Stomach smooth muscle (tissue), 2 donors: Measurements from ENCODE around the gene ITGA3.
A peak's percentile ranks its signal among the peaks of the same experiment; 100 is the strongest.

Source experiments
- H3K27ac ChIP-seq: one replicate; pipeline ENCODE4 v1.7.0; 2013; ENCODE audit warnings: mild to moderate bottlenecking, low read length, inconsistent platforms
- H3K27me3 ChIP-seq, 2 donors: one replicate each; pipeline ENCODE4 v1.7.0; 2013; ENCODE audit warnings: low read length in 2 of 2; ENCODE audit not compliant: insufficient read depth in 2 of 2, control insufficient read depth in 1 of 2
- H3K36me3 ChIP-seq, 2 donors: one replicate each; pipeline ENCODE4 v1.7.0; 2013; ENCODE audit warnings: low read length in 2 of 2; ENCODE audit not compliant: control insufficient read depth in 2 of 2, insufficient read depth in 2 of 2
- H3K4me1 ChIP-seq: one replicate; pipeline ENCODE4 v1.7.0; 2013; ENCODE audit warnings: low read length; ENCODE audit not compliant: control insufficient read depth, insufficient read depth
- H3K4me3 ChIP-seq, 2 donors: one replicate each; pipeline ENCODE4 v1.7.0; 2013; ENCODE audit warnings: low read length in 2 of 2
- H3K9ac ChIP-seq, 2 donors: one replicate each; pipeline ENCODE4 v1.7.0; 2013; ENCODE audit warnings: low read length in 2 of 2, mild to moderate bottlenecking in 1 of 2
- H3K9me3 ChIP-seq, 2 donors: one replicate each; pipeline ENCODE4 v1.7.0; 2013; ENCODE audit warnings: low read length in 2 of 2; ENCODE audit not compliant: control insufficient read depth in 2 of 2
- donor health status: healthy.
- donor health status: Pancreatic carcinoma.

Gene ITGA3

DNA sequence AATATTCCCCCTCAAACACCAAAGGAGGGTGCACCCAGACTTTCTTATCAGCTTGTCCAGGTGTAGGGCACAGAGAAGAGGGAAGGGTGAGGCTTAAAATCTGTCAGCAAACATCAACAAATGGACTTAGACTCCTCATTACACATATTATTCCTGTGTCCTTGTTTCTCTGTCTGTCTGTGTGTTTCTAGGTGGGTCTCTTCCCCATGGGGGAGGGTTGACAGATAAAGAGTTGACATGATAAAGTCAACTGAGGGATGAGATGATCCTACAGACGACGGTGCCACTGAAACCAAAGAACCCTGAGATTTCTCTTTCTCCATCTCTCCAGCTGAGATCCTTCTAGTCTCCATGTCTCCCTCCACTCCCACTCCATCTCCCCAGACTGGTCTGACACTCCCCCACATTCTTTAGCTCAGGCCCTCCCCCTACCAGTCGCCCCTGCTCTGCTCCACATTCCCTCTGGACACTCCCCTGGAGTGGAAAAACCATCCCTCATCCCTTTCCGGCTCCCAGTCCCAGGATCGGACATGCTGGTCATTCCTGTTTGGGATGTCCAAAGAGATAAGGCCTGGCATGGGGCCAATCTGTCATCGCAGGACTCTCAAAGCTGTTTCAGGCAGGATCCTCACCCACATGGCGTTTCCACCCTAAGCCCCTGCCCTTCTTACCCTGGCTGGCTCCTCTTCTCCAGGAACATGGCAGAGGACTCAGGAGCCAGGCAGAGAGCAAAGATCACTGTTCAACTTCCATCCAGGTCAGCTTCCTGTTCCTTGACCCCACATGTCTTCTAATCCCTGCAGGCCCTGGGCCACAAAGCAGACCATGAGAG lies 2.9 kb upstream of the ITGA3 start:
- Histone ChIP-seq H3K36me3 (no peaks in the 10 kb centered on the region), H3K27ac (peak overlapping the region; percentile 49), H3K9me3 (no peaks in the 10 kb centered on the region), H3K9ac (peak overlapping the region in 1 of 2 donors; percentile 29), H3K4me1 (peaks cover 41% of the 10 kb centered on the region), H3K27me3 (no peaks in the 10 kb centered on the region), H3K4me3 (peak overlapping the region in 1 of 2 donors; percentile 15)

DNA sequence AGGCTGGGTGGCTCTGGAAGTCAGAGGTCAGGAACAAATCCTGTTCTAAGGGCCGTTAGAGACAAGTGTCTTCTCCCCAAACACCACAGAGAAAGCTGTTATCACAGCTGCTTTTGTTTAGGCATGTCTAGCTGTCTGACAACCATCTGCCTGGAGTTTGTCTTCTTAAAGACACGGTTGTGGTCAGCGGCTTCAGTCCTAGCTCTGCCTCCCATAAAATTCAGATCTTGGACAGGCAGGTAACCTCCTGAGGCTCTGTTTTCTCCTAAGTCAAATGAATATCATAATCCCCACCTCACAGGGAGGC lies 2.3 kb upstream of the ITGA3 start:
- Histone ChIP-seq H3K9ac (no peak overlapping the region), H3K36me3 (no peaks in the 10 kb centered on the region), H3K9me3 (no peaks in the 10 kb centered on the region), H3K4me1 (peaks cover 42% of the 10 kb centered on the region), H3K27me3 (no peaks in the 10 kb centered on the region), H3K4me3 (no peak overlapping the region), H3K27ac (peak overlapping the region; percentile 49)

GRCh38 chr17:50055055-50055425 lies 870 bp upstream of the ITGA3 start:
- no peaks in the 10 kb centered on the region for H3K27me3 ChIP-seq
- peak overlapping the region; percentile 98 for H3K27ac ChIP-seq
- H3K4me3 ChIP-seq, result peak overlapping the region; percentile 87 to 97
- H3K36me3 ChIP-seq, result no peaks in the 10 kb centered on the region
- peaks cover 53% of the 10 kb centered on the region for H3K4me1 ChIP-seq
- H3K9ac ChIP-seq, result peak overlapping the region; percentile 95 to 97
- no peaks in the 10 kb centered on the region for H3K9me3 ChIP-seq

DNA sequence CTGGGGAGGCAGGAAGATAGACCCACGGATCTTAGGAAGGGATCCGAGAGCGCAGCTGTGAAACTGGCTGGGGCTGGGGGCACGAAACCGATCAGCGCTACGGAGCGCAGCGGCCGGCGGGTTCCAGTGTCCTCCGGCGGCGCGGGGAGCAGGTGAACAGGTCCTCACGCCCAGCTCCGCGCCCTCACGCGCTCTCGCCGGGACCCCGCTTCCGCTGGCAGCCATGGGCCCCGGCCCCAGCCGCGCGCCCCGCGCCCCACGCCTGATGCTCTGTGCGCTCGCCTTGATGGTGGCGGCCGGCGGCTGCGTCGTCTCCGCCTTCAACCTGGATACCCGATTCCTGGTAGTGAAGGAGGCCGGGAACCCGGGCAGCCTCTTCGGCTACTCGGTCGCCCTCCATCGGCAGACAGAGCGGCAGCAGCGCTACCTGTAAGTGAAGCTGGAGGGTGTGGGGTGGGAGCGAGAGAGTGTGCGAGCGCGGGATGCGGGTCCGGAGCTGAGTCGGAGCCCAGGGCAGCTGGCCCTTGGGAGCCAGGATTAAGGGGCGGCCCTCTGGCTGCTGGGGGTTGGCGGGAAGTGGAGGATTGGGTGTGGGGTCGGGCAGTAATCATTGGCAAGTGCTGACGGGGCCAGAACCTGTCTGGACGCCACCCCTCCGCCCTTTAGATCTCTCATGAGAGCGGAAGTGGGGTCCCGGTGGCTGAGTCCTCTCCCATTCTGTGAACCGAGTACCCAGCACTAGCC lies 479 bp downstream of the ITGA3 start:
- H3K4me3 ChIP-seq, result peak overlapping the region; percentile 87 to 97
- H3K27ac ChIP-seq, result peak overlapping the region; percentile 98
- peak overlapping the region; percentile 78 to 97 for H3K9ac ChIP-seq

DNA sequence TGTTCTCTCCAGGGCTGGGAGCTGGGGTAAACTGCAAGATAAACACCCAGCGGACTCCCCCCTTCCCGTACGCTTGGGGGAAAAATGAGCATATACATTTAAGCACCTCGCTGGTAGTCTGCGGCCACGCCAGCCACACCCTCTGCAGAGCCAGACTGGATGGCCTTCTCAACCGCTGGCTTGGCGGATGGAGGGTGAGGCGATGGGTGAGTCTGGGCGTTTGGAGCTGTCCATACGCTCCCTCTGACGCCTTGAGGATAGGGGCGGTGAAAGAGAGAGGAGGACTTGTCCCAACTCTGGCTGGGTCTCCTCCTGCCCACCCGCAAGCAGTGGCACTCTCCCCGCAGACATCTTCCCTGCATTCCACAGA lies 1.0 kb downstream of the ITGA3 start:
- Histone ChIP-seq H3K27me3 (no peaks in the 10 kb centered on the region), H3K9me3 (no peaks in the 10 kb centered on the region), H3K4me3 (peak overlapping the region; percentile 87 to 97), H3K4me1 (peaks cover 70% of the 10 kb centered on the region), H3K27ac (peak overlapping the region; percentile 98), H3K9ac (peak overlapping the region; percentile 78 to 97), H3K36me3 (no peaks in the 10 kb centered on the region)

More for the DNA sequence above, 479 bp downstream of the ITGA3 start:
- H3K36me3 ChIP-seq, result no peaks in the 10 kb centered on the region
- no peaks in the 10 kb centered on the region for H3K27me3 ChIP-seq
- H3K9me3 ChIP-seq, result no peaks in the 10 kb centered on the region
- peaks cover 65% of the 10 kb centered on the region for H3K4me1 ChIP-seq

- Histone ChIP-seq H3K27me3 (no peaks in the 10 kb centered on the region), H3K4me1 (peaks cover 76% of the 10 kb centered on the region), H3K9me3 (no peaks in the 10 kb centered on the region), H3K9ac (peak overlapping the region; percentile 78 to 97), H3K4me3 (peak overlapping the region; percentile 87 to 97), H3K36me3 (no peaks in the 10 kb centered on the region), H3K27ac (peak overlapping the region; percentile 98)
Observed at GRCh38 chr17:50057521-50057991, 1.6 kb downstream of the ITGA3 start.

DNA sequence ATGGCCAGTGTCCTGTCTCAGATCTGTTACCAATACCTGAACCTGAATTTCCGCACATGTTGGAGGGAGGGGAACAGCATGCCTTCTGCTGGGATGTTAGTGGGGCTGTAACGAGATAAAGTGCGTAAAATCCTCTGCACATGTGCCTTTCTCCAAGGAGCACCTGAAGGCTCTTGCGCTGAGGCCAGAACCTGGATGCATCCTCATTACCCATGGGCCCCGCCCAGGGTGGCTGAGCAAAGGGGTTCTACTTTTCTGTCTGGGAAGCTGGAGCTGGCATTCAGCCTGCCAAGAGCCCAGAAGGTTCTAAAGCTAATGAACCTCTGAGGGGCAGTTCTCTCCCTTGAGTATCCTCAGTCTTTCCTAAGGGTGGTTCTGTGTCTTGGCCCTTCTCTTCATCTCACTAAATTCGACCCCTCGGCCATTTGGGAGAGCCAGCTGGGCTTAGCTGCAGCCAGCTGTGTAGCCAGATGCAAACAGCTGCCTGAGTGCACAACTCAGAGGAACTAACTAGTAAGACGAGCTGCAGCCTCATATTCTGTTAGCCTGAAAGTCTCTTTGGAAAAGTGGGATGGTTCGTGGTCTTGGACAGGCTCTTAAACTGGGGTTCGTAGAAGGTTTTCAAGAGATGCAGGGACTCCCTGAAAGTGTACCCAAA lies 2.5 kb downstream of the ITGA3 start:
- H3K36me3 ChIP-seq, result no peaks in the 10 kb centered on the region
- H3K4me1 ChIP-seq, result peaks cover 80% of the 10 kb centered on the region
- H3K4me3 ChIP-seq, result peak overlapping the region in 1 of 2 donors; percentile 87
- H3K27me3 ChIP-seq, result no peaks in the 10 kb centered on the region
- peak overlapping the region; percentile 98 for H3K27ac ChIP-seq
- no peak overlapping the region for H3K9ac ChIP-seq
- H3K9me3 ChIP-seq, result no peaks in the 10 kb centered on the region

DNA sequence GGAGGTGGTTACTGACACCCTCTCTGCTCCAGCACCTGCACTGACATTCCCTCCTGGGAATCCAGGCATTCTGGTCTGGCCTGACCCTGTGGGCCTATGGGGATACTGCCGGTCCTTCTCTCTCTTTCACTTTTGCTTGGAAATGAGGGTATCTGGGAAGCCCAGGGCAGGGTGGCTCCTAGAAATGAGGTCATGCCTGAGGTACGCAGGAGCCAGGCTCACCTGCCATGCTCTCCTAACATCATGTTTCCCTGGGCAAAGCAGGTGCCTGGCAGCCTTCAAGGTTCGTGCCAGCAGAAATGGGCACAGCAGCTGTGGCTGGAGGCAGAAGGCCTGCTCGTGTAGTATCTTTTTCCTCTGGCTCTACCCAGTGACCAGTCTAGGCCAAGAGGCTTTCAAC lies 3.3 kb downstream of the ITGA3 start:
- H3K27me3 ChIP-seq, result no peaks in the 10 kb centered on the region
- peaks cover 80% of the 10 kb centered on the region for H3K4me1 ChIP-seq
- no peaks in the 10 kb centered on the region for H3K9me3 ChIP-seq
- H3K4me3 ChIP-seq, result peak overlapping the region; percentile 34 to 57
- peak overlapping the region; percentile 21 to 47 for H3K9ac ChIP-seq
- H3K27ac ChIP-seq, result peak overlapping the region; percentile 98
- no peaks in the 10 kb centered on the region for H3K36me3 ChIP-seq

DNA sequence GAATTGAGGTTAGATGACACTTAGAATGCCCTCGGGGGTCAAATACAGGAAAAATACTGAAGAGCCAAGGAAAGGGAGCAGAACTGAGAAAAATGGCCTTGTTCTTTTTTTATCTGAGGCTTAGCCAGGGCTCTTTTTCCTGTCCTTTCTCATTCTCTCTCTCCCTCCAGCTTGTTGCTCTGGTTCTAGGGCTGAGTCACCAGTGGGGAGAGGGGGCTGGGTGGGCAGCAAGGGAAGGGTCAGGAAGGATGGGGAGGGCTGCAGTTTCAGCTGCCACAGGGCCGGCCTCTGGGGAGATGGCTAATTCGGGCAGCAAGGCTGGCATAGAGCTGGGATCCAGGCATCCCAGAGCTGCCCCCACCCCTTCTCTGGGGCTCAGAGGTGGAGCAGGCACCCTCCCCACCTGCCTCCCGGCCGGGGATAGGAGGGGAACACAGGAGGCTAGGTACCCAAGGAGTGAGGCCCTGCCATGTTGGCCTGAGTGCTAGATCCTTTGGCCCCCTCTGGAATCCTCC lies 3.9 kb downstream of the ITGA3 start:
- Histone ChIP-seq H3K4me1 (peaks cover 85% of the 10 kb centered on the region), H3K9ac (peak overlapping the region in 1 of 2 donors; percentile 47)

DNA sequence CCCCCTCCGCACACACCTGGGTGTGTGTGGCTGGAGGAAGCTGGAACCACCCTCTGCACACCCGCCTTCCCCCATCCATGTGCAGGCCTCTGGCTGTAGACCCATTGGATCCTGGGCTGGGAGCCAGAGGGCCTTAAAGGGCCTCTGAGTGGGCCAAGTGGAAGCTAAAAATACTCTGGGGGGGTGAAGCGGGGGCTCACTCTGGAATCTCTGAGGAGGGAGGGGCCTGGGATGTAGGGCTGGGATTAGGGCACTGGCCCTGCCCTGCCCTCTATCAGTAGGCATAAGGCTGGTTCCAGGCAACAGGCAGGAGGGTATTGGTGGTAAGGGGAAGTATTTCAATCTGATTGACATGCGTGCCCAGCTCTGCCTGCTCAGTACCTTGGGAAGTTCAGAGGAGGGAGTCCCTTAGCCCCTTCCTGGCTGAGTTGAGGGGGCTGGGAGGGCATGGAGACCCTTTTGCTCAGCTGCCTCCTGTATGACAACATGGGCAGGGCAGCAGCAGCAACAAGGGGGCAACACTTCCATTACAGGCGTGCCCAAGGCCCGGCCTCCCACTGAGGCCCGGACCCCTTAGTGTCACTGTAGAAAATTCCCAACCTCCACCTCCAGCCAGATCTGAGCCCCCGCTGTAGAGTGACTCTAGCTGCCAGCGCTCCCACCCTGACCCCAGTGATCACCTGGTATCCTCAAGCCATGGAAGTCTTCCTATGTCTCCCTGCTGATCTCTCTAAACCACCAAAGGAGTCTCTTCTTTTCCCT lies 5.2 kb downstream of the ITGA3 start:
- Histone ChIP-seq H3K27me3 (no peaks in the 10 kb centered on the region), H3K4me3 (peak overlapping the region; percentile 46 to 58), H3K9me3 (no peaks in the 10 kb centered on the region), H3K9ac (peak overlapping the region; percentile 47 to 57), H3K27ac (peak overlapping the region; percentile 98), H3K36me3 (peaks cover 0 to 5% of the 10 kb centered on the region in 2 donors), H3K4me1 (peaks cover 82% of the 10 kb centered on the region)

More for the DNA sequence above, 3.9 kb downstream of the ITGA3 start:
- Histone ChIP-seq H3K9me3 (no peaks in the 10 kb centered on the region), H3K36me3 (peaks cover 0 to 2% of the 10 kb centered on the region in 2 donors), H3K27me3 (no peaks in the 10 kb centered on the region), H3K27ac (peak overlapping the region; percentile 98), H3K4me3 (peak overlapping the region in 1 of 2 donors; percentile 58)
